ENCODE data around the gene PGR. TPM values are rescaled to one million over a fixed set of nuclear protein-coding genes. Genes with fewer than 3 reads are reported as not detected.

Gene PGR
- total and polyA plus RNA-seq, 2 of the 8 experiments (the other 6 are each of a cell fraction or from before 2014, with no cell fraction given): 0.03 to 0.35 TPM

- Histone ChIP-seq H3K27me3 (replicated peaks in 1 of 4; ENCODE audit: control insufficient read depth in 3 of 4, extremely low read depth in 1 of 4, insufficient read depth in 3 of 4, low read length in 3 of 4) (no peaks in the 10 kb centered on the region), H2AK5ac (ENCODE audit: low read depth, low read length) (no peak overlapping the region), H4K91ac (replicated peaks; ENCODE audit: insufficient read length, low read length) (no peak overlapping the region), H3K27ac (ENCODE audit: low read depth, low read length) (no peak overlapping the region), H4K5ac (ENCODE audit: insufficient read length, low read depth, low read length) (no peak overlapping the region), H3K14ac (ENCODE audit: insufficient read length) (no peak overlapping the region), H3K23me2 (ENCODE audit: low read depth, low read length) (no peaks in the 10 kb centered on the region), H3K56ac (replicated peaks; ENCODE audit: insufficient read length, low read depth, low read length) (no peak overlapping the region), H3K79me1 (ENCODE audit: low read depth, low read length) (no peaks in the 10 kb centered on the region), H3K18ac (ENCODE audit: extremely low read depth, low read length) (no peak overlapping the region), H3K23ac (ENCODE audit: insufficient read length) (no peak overlapping the region), H2BK5ac (ENCODE audit: low read depth, low read length) (no peak overlapping the region), H2BK120ac (replicated peaks; ENCODE audit: low read depth, low read length) (no peak overlapping the region), H4K20me1 (replicated peaks in 1 of 2; ENCODE audit: control insufficient read depth in 1 of 2, insufficient read depth in 2 of 2, low read length in 2 of 2) (no peaks in the 10 kb centered on the region), H3K4ac (replicated peaks; ENCODE audit: insufficient read length, low read depth, low read length) (no peak overlapping the region), H3K9ac (replicated peaks in 1 of 4; ENCODE audit: extremely low read depth in 1 of 4, low read depth in 3 of 4, low read length in 3 of 4) (no peak overlapping the region), H2AFZ (ENCODE audit: low read length) (0 out of 2 replicates have a peak overlapping the region, but pooled peaks have one; percentile 39), H2BK20ac (ENCODE audit: low read length) (no peak overlapping the region), H3K4me3 (ENCODE audit: extremely low read depth in 1 of 4, insufficient read depth in 2 of 4, low read depth in 3 of 4, low read length in 4 of 4) (no peak overlapping the region), H3K4me2 (ENCODE audit: insufficient read depth in 1 of 2, low read depth in 2 of 2, low read length in 2 of 2) (no peak overlapping the region), H2BK12ac (ENCODE audit: low read depth, low read length) (no peak overlapping the region), H3K36me3 (ENCODE audit: control insufficient read depth in 2 of 4, insufficient read depth in 4 of 4, low read length in 3 of 4) (no peaks in the 10 kb centered on the region), H4K8ac (ENCODE audit: extremely low read depth, insufficient read depth, low read length) (no peak overlapping the region), H3K4me1 (replicated peaks in 1 of 4; ENCODE audit: control insufficient read depth in 3 of 4, insufficient read depth in 4 of 4, low read length in 3 of 4) (no peaks in the 10 kb centered on the region), H2BK15ac (ENCODE audit: low read length) (no peak overlapping the region), H3K79me2 (ENCODE audit: control insufficient read depth in 1 of 2, insufficient read depth in 2 of 2, low read length in 2 of 2) (no peaks in the 10 kb centered on the region), H3K9me3 (ENCODE audit: insufficient read depth in 2 of 2, low read depth in 1 of 2, low read length in 1 of 2) (no peaks in the 10 kb centered on the region)
- TF ChIP-seq CHD2 (IDR thresholded peaks at IDR 0.05; ENCODE audit: low read length): no peak
- no peak for TF ChIP-seq SUZ12 (IDR thresholded peaks at IDR 0.05; ENCODE audit: low read length)
- no peak for TF ChIP-seq TAF1 (IDR thresholded peaks at IDR 0.05; ENCODE audit: low read depth, low read length)
- TF ChIP-seq HDAC6 (IDR thresholded peaks at IDR 0.05; ENCODE audit: low read depth, low read length): no peak
- TF ChIP-seq KDM1A (IDR thresholded peaks at IDR 0.05; ENCODE audit: borderline replicate concordance, low read length): no peak
- no peak for TF ChIP-seq SRF (IDR thresholded peaks at IDR 0.05; ENCODE audit: low read depth, low read length)
- TF ChIP-seq BCL11A (IDR thresholded peaks at IDR 0.05; ENCODE audit: low read depth in 2 of 2, low read length in 2 of 2): no peak
- TF ChIP-seq TAF7 (optimal IDR thresholded peaks at IDR 0.05; ENCODE audit: borderline replicate concordance, low read depth, low read length): no peak
- no peak for TF ChIP-seq KDM5A (IDR thresholded peaks at IDR 0.05; ENCODE audit: low read length)
- no peak for TF ChIP-seq SP4 (IDR thresholded peaks at IDR 0.05; ENCODE audit: low read length)
- TF ChIP-seq HDAC2 (IDR thresholded peaks at IDR 0.05; ENCODE audit: borderline replicate concordance in 1 of 2, low read depth in 2 of 2, low read length in 2 of 2): no peak
- TF ChIP-seq CBX5 (IDR thresholded peaks at IDR 0.05; ENCODE audit: low read depth, low read length): no peak
- TF ChIP-seq BACH1 (IDR thresholded peaks at IDR 0.05; ENCODE audit: low read length): no peak
- no peak for TF ChIP-seq TEAD4 (IDR thresholded peaks at IDR 0.05; ENCODE audit: low read depth, low read length)
- WGBS, 2 experiments (ENCODE audit: extremely low coverage in 1 of 2, insufficient coverage in 1 of 2, insufficient read length in 1 of 2, insufficient replicate concordance in 2 of 2, low coverage in 1 of 2, low lambda C conversion rate in 2 of 2, missing lambda C conversion rate in 1 of 2): 94% methylated on average over 1 of the region's 1 CpG; no CpG with 5 or more reads in 1 of the 2 experiments
- no peak for FAIRE-seq
- ChIA-PET CTCF (ENCODE audit: partially characterized antibody) (interaction anchor here (0.6 to 1.1 kb wide), 2 partner anchors 319 to 446 kb away, joined by 3 read pairs; no protein-coding TSS in a partner anchor), POLR2A (ENCODE audit: partially characterized antibody) (interaction anchor here (0.5 kb wide), 1 partner anchor 327 kb away, joined by 3 read pairs; no protein-coding TSS in a partner anchor)
- no peak for DNase-seq (ENCODE audit: low read depth in 1 of 2, low spot score in 2 of 2)
Measured at GRCh38 chr11:101019870-101020269, 109.7 kb downstream of the PGR start.
